Uterus (tissue), 4 donors: ENCODE measurements around the gene SAMD4A. TPM values are rescaled to one million over a fixed set of nuclear protein-coding genes. Genes with fewer than 3 reads are reported as not detected.

ENCODE experiments used
- DNase-seq, 2 donors: peaks; one replicate each; pipeline ENCODE4 v3.0.0-alpha.2; 2019 to 2020
- H3K27ac ChIP-seq, 2 donors: fragments of 200-600 bp; sonication (generic); 1 replicate in 1 of 2; 2 replicates in 1 of 2; pipeline ENCODE4 v1.5.1; 2016 to 2018
- H3K27me3 ChIP-seq, 2 donors: fragments of 200-600 bp; sonication (generic); one replicate each; pipeline ENCODE4 v1.5.1; 2018 to 2019; ENCODE audit warnings: control low read depth in 1 of 2
- H3K36me3 ChIP-seq, 2 donors: fragments of 200-600 bp; sonication (generic); one replicate each; pipeline ENCODE4 v1.5.1; 2019; ENCODE audit warnings: control low read depth in 1 of 2
- H3K4me1 ChIP-seq, 2 donors: fragments of 200-600 bp; sonication (generic); one replicate each; pipeline ENCODE4 v1.5.1; 2018 to 2019; ENCODE audit warnings: control low read depth in 1 of 2
- H3K4me3 ChIP-seq, 2 donors: fragments of 200-600 bp; sonication (generic); 1 replicate in 1 of 2; 2 replicates in 1 of 2; pipeline ENCODE4 v1.5.1; 2018 to 2019; ENCODE audit warnings: mild to moderate bottlenecking in 1 of 2
- H3K9me3 ChIP-seq, 2 donors: fragments of 200-600 bp; sonication (generic); one replicate each; pipeline ENCODE4 v1.5.1; 2019; ENCODE audit warnings: control low read depth in 1 of 2
- CTCF ChIP-seq, 4 experiments: fragments of 200-600 bp in 2 of 4; fragments of 450-650 bp in 2 of 4; sonication (generic) in 2 of 4; IDR thresholded peaks; one replicate each; pipeline ENCODE4 v1.5.1; 2016 to 2019; ENCODE audit warnings: antibody characterized with exemption in 4 of 4, mild to moderate bottlenecking in 2 of 4, moderate library complexity in 1 of 4
- POLR2A ChIP-seq, 2 donors: fragments of 450-650 bp; IDR thresholded peaks; one replicate each; pipeline ENCODE4 v1.6.1; 2016; ENCODE audit warnings: antibody characterized with exemption in 2 of 2, mild to moderate bottlenecking in 1 of 2, moderate library complexity in 1 of 2
- intact Hi-C: fragments of 100-400 bp; cut with DNase I; formaldehyde crosslinking; loops from one replicate; pipeline ENCODE4 v1.15.1; 2023; ENCODE audit warnings: low total_unique reads
- total RNA-seq, 4 donors: library from RNA; depleted of rRNA in 3 of 4; stranded (reverse); fragments of >200 nt in 3 of 4; gene quantifications; one replicate each; pipeline versions ENCODE4 v1.1.0 to v1.2.4, GENCODE V29; 2014 to 2023
- donor health status: DM: yes; HTN: yes; CAD: no.

SAMD4A gene
- total RNA-seq, 4 donors from 2014 or later = 46.9 to 67.8 (median 55.0) TPM

- no peaks in the 10 kb centered on the region for H3K36me3 ChIP-seq
- no peak overlapping the region for H3K27ac ChIP-seq
- no peak overlapping the region for H3K4me3 ChIP-seq
- H3K9me3 ChIP-seq = no peaks in the 10 kb centered on the region
- no peaks in the 10 kb centered on the region for H3K4me1 ChIP-seq
- TF ChIP-seq CTCF (IDR thresholded peaks at IDR 0.05) = no peak
- no peak for TF ChIP-seq POLR2A (IDR thresholded peaks at IDR 0.05)
- H3K27me3 ChIP-seq = no peaks in the 10 kb centered on the region
- DNase-seq = no peak
- intact Hi-C loops = no loop called here
These were observed 159.1 kb downstream of the SAMD4A start for GRCh38 chr14:54725998-54726397.

GRCh38 chr14:54727929-54728328 lies 161.0 kb downstream of the SAMD4A start:
- DNase-seq = peak; percentile 55 to 63
- peak overlapping the region; percentile 50 to 68 for H3K27ac ChIP-seq
- intact Hi-C loops = no loop called here

GRCh38 chr14:54728700-54729527 lies 162.0 kb downstream of the SAMD4A start:
- no peaks in the 10 kb centered on the region for H3K36me3 ChIP-seq
- TF ChIP-seq CTCF (IDR thresholded peaks at IDR 0.05) (no peak), POLR2A (IDR thresholded peaks at IDR 0.05) (no peak)
- no peak overlapping the region for H3K4me3 ChIP-seq
- peak in 1 of 2 donors; percentile 49 for DNase-seq
- H3K9me3 ChIP-seq = no peaks in the 10 kb centered on the region
- no peaks in the 10 kb centered on the region for H3K4me1 ChIP-seq
- H3K27ac ChIP-seq = peak overlapping the region; percentile 50 to 68
- intact Hi-C loops = no loop called here
- H3K27me3 ChIP-seq = no peaks in the 10 kb centered on the region

More at GRCh38 chr14:54727929-54728328, 161.0 kb downstream of the SAMD4A start:
- H3K36me3 ChIP-seq = no peaks in the 10 kb centered on the region
- TF ChIP-seq POLR2A (IDR thresholded peaks at IDR 0.05) (no peak), CTCF (IDR thresholded peaks at IDR 0.05) (no peak)
- no peaks in the 10 kb centered on the region for H3K9me3 ChIP-seq
- no peaks in the 10 kb centered on the region for H3K27me3 ChIP-seq
- peak overlapping the region in 1 of 2 donors; percentile 5 for H3K4me3 ChIP-seq
- H3K4me1 ChIP-seq = no peaks in the 10 kb centered on the region

GRCh38 chr14:54730156-54730961 lies 163.4 kb downstream of the SAMD4A start:
- no peaks in the 10 kb centered on the region for H3K36me3 ChIP-seq
- no peak overlapping the region for H3K4me3 ChIP-seq
- H3K27me3 ChIP-seq = no peaks in the 10 kb centered on the region
- intact Hi-C loops = no loop called here
- peak in 1 of 2 donors; percentile 33 for DNase-seq
- no peaks in the 10 kb centered on the region for H3K9me3 ChIP-seq
- H3K4me1 ChIP-seq = no peaks in the 10 kb centered on the region
- TF ChIP-seq CTCF (IDR thresholded peaks at IDR 0.05) (no peak), POLR2A (IDR thresholded peaks at IDR 0.05) (peak in 1 of 2 donors; percentile 14)
- H3K27ac ChIP-seq = peak overlapping the region; percentile 47 to 68

- Histone ChIP-seq H3K9me3 (no peaks in the 10 kb centered on the region), H3K27ac (no peak overlapping the region), H3K27me3 (no peaks in the 10 kb centered on the region), H3K4me3 (no peak overlapping the region), H3K36me3 (no peaks in the 10 kb centered on the region), H3K4me1 (no peaks in the 10 kb centered on the region)
- TF ChIP-seq POLR2A (IDR thresholded peaks at IDR 0.05) (no peak), CTCF (IDR thresholded peaks at IDR 0.05) (no peak)
- no peak for DNase-seq
- intact Hi-C loops = no loop called here
These were observed 168.0 kb downstream of the SAMD4A start for GRCh38 chr14:54734966-54735365.
